ENCODE data around the gene SHISA9. TPM values are rescaled to one million over a fixed set of nuclear protein-coding genes. Genes with fewer than 3 reads are reported as not detected.
A peak's percentile ranks its signal among the peaks of the same experiment; 100 is the strongest.

Gene SHISA9
- total RNA-seq, 1 experiment from 2014 or later = not detected

- Histone ChIP-seq H4K20me1 (ENCODE audit: insufficient read depth, low read depth, low read length) (no peaks in the 10 kb centered on the region), H2AFZ (ENCODE audit: low read length) (no peak overlapping the region), H3K4me1 (ENCODE audit: low read length) (no peaks in the 10 kb centered on the region), H3K27me3 (ENCODE audit: low read length) (no peaks in the 10 kb centered on the region), H3K27ac (ENCODE audit: low read length) (no peak overlapping the region), H3K79me2 (ENCODE audit: low read length) (no peaks in the 10 kb centered on the region), H3K4me3 (ENCODE audit: low read length) (no peak overlapping the region), H3K9me2 (replicated peaks; ENCODE audit: insufficient read depth, low read length) (no peaks in the 10 kb centered on the region), H3K36me3 (ENCODE audit: insufficient read depth, low read length) (no peaks in the 10 kb centered on the region), H3K9me3 (ENCODE audit: low read length) (no peaks in the 10 kb centered on the region), H3K9ac (ENCODE audit: low read length) (no peak overlapping the region), H3K4me2 (ENCODE audit: low read depth, low read length, poor library complexity, severe bottlenecking) (no peak overlapping the region)
- no peak for DNase-seq
Measured at GRCh38 chr16:13018026-13018425, 116.6 kb downstream of the SHISA9 start.

DNA sequence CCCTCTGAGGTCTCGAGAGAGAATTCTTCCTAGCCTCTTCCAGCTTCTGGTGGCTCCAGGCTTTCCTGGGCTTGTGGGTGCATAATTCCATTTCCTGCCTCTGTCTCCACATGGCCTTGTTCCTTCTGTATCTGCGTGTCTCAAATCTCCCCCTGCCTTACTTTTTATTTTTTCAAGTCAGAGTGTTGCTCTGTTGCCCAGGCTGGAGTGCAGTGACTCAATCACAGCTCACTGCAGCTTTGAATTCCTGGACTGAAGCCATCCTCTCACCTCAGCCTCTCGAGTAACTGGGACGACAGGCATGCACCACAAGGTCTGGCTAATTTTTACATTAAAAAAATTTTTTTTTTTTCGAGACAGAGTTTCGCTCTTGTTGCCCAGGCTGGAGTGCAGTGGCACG lies 120.6 kb downstream of the SHISA9 start:
- Histone ChIP-seq H3K4me2 (ENCODE audit: low read depth, low read length, poor library complexity, severe bottlenecking) (no peak overlapping the region), H2AFZ (ENCODE audit: low read length) (no peak overlapping the region), H3K36me3 (ENCODE audit: insufficient read depth, low read length) (no peaks in the 10 kb centered on the region), H3K9me2 (replicated peaks; ENCODE audit: insufficient read depth, low read length) (no peaks in the 10 kb centered on the region), H3K4me3 (ENCODE audit: low read length) (no peak overlapping the region), H3K27ac (ENCODE audit: low read length) (no peak overlapping the region), H3K9me3 (ENCODE audit: low read length) (peaks cover 8% of the 10 kb centered on the region; the same call in 1 of the 2 replicates), H4K20me1 (ENCODE audit: insufficient read depth, low read depth, low read length) (no peaks in the 10 kb centered on the region), H3K4me1 (ENCODE audit: low read length) (no peaks in the 10 kb centered on the region), H3K79me2 (ENCODE audit: low read length) (no peaks in the 10 kb centered on the region), H3K27me3 (ENCODE audit: low read length) (no peaks in the 10 kb centered on the region), H3K9ac (ENCODE audit: low read length) (no peak overlapping the region)
- no peak for DNase-seq

DNA sequence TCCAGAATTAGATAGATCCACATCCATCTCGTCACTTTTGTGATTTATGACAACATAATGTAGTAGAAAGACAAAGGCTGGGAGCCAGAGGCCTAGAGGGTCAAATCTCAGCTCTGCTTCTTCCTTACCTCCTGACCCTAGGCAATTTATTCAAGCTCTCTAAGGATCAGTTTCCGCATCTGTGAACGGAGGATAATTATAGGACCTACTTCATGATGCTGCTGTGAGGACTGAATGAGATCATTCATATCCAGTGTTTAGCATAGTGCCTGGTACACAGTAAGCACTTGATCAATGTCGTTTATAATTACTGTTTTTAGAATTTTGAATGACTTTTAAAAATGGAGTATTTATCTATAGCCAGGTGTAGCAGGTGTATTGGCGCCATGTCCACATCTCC lies 128.4 kb downstream of the SHISA9 start:
- Histone ChIP-seq H3K9ac (ENCODE audit: low read length) (no peak overlapping the region), H3K79me2 (ENCODE audit: low read length) (no peaks in the 10 kb centered on the region), H3K9me3 (ENCODE audit: low read length) (peaks cover 8% of the 10 kb centered on the region; the same call in 1 of the 2 replicates), H4K20me1 (ENCODE audit: insufficient read depth, low read depth, low read length) (no peaks in the 10 kb centered on the region), H3K27me3 (ENCODE audit: low read length) (no peaks in the 10 kb centered on the region), H3K36me3 (ENCODE audit: insufficient read depth, low read length) (no peaks in the 10 kb centered on the region), H2AFZ (ENCODE audit: low read length) (no peak overlapping the region), H3K27ac (ENCODE audit: low read length) (no peak overlapping the region), H3K4me3 (ENCODE audit: low read length) (no peak overlapping the region), H3K4me2 (ENCODE audit: low read depth, low read length, poor library complexity, severe bottlenecking) (no peak overlapping the region), H3K4me1 (ENCODE audit: low read length) (no peaks in the 10 kb centered on the region), H3K9me2 (replicated peaks; ENCODE audit: insufficient read depth, low read length) (no peaks in the 10 kb centered on the region)
- DNase-seq = no peak

- DNase-seq = no peak
- no peaks in the 10 kb centered on the region for H3K27me3 ChIP-seq (ENCODE audit: low read length)
- no peak overlapping the region for H3K4me3 ChIP-seq (ENCODE audit: low read length)
- no peaks in the 10 kb centered on the region for H3K36me3 ChIP-seq (ENCODE audit: insufficient read depth, low read length)
- no peaks in the 10 kb centered on the region for H3K4me1 ChIP-seq (ENCODE audit: low read length)
- H4K20me1 ChIP-seq (ENCODE audit: insufficient read depth, low read depth, low read length) = no peaks in the 10 kb centered on the region
- no peak overlapping the region for H3K27ac ChIP-seq (ENCODE audit: low read length)
- H3K79me2 ChIP-seq (ENCODE audit: low read length) = no peaks in the 10 kb centered on the region
- H3K4me2 ChIP-seq (ENCODE audit: low read depth, low read length, poor library complexity, severe bottlenecking) = no peak overlapping the region
- no peaks in the 10 kb centered on the region for H3K9me2 ChIP-seq (replicated peaks; ENCODE audit: insufficient read depth, low read length)
- H3K9me3 ChIP-seq (ENCODE audit: low read length) = peaks cover 8% of the 10 kb centered on the region
- no peak overlapping the region for H3K9ac ChIP-seq (ENCODE audit: low read length)
- H2AFZ ChIP-seq (ENCODE audit: low read length) = no peak overlapping the region
Measured at GRCh38 chr16:13030769-13031168, 129.4 kb downstream of the SHISA9 start.

DNA sequence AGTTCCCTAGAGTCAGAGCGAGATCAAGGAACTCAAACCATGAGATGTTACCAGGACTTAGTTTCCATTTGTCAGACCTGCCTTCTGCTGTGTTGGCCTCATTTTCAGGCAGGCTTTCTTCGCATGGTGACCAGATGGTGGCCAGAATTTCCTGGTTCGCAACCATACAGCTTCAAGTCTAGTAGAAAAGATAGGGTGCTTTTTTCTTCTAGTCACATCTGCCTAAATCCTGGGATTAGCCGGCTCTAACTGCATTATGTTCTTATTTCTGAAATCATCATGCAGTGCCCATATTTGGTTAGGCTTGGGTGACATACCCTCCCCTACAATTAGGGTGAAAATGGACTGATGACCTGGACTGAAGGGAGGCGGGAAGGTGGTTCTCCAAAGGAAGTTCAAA lies 131.5 kb downstream of the SHISA9 start:
- H4K20me1 ChIP-seq (ENCODE audit: insufficient read depth, low read depth, low read length) = no peaks in the 10 kb centered on the region
- H3K9ac ChIP-seq (ENCODE audit: low read length) = no peak overlapping the region
- no peak for DNase-seq
- no peak overlapping the region for H3K4me3 ChIP-seq (ENCODE audit: low read length)
- no peaks in the 10 kb centered on the region for H3K36me3 ChIP-seq (ENCODE audit: insufficient read depth, low read length)
- H3K79me2 ChIP-seq (ENCODE audit: low read length) = no peaks in the 10 kb centered on the region
- H2AFZ ChIP-seq (ENCODE audit: low read length) = no peak overlapping the region
- no peaks in the 10 kb centered on the region; the same call in 1 of the 2 replicates for H3K9me3 ChIP-seq (ENCODE audit: low read length)
- no peaks in the 10 kb centered on the region for H3K27me3 ChIP-seq (ENCODE audit: low read length)
- H3K27ac ChIP-seq (ENCODE audit: low read length) = no peak overlapping the region
- H3K4me1 ChIP-seq (ENCODE audit: low read length) = no peaks in the 10 kb centered on the region
- no peaks in the 10 kb centered on the region for H3K9me2 ChIP-seq (replicated peaks; ENCODE audit: insufficient read depth, low read length)
- no peak overlapping the region for H3K4me2 ChIP-seq (ENCODE audit: low read depth, low read length, poor library complexity, severe bottlenecking)

DNA sequence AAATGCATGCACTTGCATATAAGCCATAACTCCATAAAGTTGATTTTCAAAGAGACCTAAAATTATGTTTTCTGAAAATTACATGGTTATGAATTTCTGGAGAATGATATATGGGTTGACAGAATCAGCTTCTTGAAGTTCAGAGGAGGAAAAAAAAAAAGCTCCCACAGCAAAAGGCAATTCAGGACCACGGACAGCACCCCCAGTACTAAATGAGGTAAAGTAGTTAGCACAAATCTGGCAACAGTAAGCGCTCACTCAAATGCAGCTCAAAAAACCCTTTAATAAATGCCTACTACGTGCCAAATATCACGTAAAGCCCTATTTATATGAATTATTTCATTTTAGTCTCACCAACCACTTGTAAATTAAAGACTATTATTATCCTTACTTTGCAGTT lies 135.2 kb downstream of the SHISA9 start:
- Histone ChIP-seq H3K4me2 (ENCODE audit: low read depth, low read length, poor library complexity, severe bottlenecking) (no peak overlapping the region), H3K79me2 (ENCODE audit: low read length) (no peaks in the 10 kb centered on the region), H3K9me3 (ENCODE audit: low read length) (no peaks in the 10 kb centered on the region; the same call in 1 of the 2 replicates), H3K27me3 (ENCODE audit: low read length) (no peaks in the 10 kb centered on the region), H3K4me3 (ENCODE audit: low read length) (no peak overlapping the region), H3K4me1 (ENCODE audit: low read length) (no peaks in the 10 kb centered on the region), H2AFZ (ENCODE audit: low read length) (no peak overlapping the region), H4K20me1 (ENCODE audit: insufficient read depth, low read depth, low read length) (no peaks in the 10 kb centered on the region), H3K27ac (ENCODE audit: low read length) (no peak overlapping the region), H3K9ac (ENCODE audit: low read length) (no peak overlapping the region), H3K36me3 (ENCODE audit: insufficient read depth, low read length) (no peaks in the 10 kb centered on the region), H3K9me2 (replicated peaks; ENCODE audit: insufficient read depth, low read length) (no peaks in the 10 kb centered on the region)
- peak; percentile 81 for DNase-seq

DNA sequence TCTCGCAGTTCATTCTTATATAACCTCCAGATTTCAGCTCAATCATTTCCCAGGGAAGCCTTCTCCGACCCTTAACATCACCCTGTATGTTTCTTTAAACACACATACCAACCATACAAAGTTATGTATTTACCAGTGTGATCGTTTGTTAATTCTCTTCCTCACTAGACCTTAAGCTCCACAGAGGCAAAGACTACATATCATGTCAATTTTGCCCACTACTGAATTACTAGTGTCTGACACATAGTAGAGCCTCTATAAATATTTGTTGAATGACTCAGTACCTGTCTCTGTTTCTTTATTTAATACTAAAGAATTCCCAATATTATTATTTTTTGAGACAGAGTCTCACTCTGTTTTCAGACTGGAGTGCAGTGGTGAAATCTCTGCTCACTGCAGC lies 137.2 kb downstream of the SHISA9 start:
- H3K27ac ChIP-seq (ENCODE audit: low read length) = no peak overlapping the region
- H3K27me3 ChIP-seq (ENCODE audit: low read length) = no peaks in the 10 kb centered on the region
- no peaks in the 10 kb centered on the region for H4K20me1 ChIP-seq (ENCODE audit: insufficient read depth, low read depth, low read length)
- H3K4me2 ChIP-seq (ENCODE audit: low read depth, low read length, poor library complexity, severe bottlenecking) = no peak overlapping the region
- H3K4me3 ChIP-seq (ENCODE audit: low read length) = no peak overlapping the region
- H3K36me3 ChIP-seq (ENCODE audit: insufficient read depth, low read length) = no peaks in the 10 kb centered on the region
- no peak for DNase-seq
- no peak overlapping the region for H3K9ac ChIP-seq (ENCODE audit: low read length)
- H2AFZ ChIP-seq (ENCODE audit: low read length) = no peak overlapping the region
- no peaks in the 10 kb centered on the region for H3K9me2 ChIP-seq (replicated peaks; ENCODE audit: insufficient read depth, low read length)
- no peaks in the 10 kb centered on the region; the same call in 1 of the 2 replicates for H3K9me3 ChIP-seq (ENCODE audit: low read length)
- H3K79me2 ChIP-seq (ENCODE audit: low read length) = no peaks in the 10 kb centered on the region
- no peaks in the 10 kb centered on the region for H3K4me1 ChIP-seq (ENCODE audit: low read length)

DNA sequence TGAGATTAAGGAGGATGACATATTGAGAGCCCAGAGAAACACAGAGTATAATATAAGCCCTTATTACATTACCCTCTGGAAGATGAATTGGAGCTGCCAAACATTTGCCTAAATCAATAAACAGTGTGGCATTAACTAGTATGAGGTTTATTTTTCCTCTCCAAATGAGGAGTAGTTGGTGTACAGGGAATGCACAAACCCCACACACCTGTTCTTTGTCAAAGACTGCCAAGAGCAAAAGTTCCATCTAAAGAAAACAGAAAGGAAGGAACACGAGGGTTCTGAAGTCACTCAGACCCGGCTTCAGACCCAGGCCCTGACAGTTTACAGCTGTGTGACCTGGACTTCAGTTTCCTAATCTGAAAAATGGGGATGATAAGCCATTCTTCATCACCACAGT lies 138.1 kb downstream of the SHISA9 start:
- Histone ChIP-seq H3K4me1 (ENCODE audit: low read length) (no peaks in the 10 kb centered on the region), H3K27me3 (ENCODE audit: low read length) (no peaks in the 10 kb centered on the region), H3K9me2 (replicated peaks; ENCODE audit: insufficient read depth, low read length) (no peaks in the 10 kb centered on the region), H3K79me2 (ENCODE audit: low read length) (no peaks in the 10 kb centered on the region), H3K9ac (ENCODE audit: low read length) (no peak overlapping the region), H3K4me3 (ENCODE audit: low read length) (no peak overlapping the region), H3K36me3 (ENCODE audit: insufficient read depth, low read length) (no peaks in the 10 kb centered on the region), H3K9me3 (ENCODE audit: low read length) (no peaks in the 10 kb centered on the region; the same call in 1 of the 2 replicates), H2AFZ (ENCODE audit: low read length) (no peak overlapping the region), H4K20me1 (ENCODE audit: insufficient read depth, low read depth, low read length) (no peaks in the 10 kb centered on the region), H3K4me2 (ENCODE audit: low read depth, low read length, poor library complexity, severe bottlenecking) (no peak overlapping the region), H3K27ac (ENCODE audit: low read length) (no peak overlapping the region)
- DNase-seq = no peak

- H3K27ac ChIP-seq (ENCODE audit: low read length) = no peak overlapping the region
- H3K9me3 ChIP-seq (ENCODE audit: low read length) = no peaks in the 10 kb centered on the region
- no peak for DNase-seq
- no peaks in the 10 kb centered on the region for H3K4me1 ChIP-seq (ENCODE audit: low read length)
- no peaks in the 10 kb centered on the region for H3K79me2 ChIP-seq (ENCODE audit: low read length)
- H3K9ac ChIP-seq (ENCODE audit: low read length) = no peak overlapping the region
- H3K9me2 ChIP-seq (replicated peaks; ENCODE audit: insufficient read depth, low read length) = no peaks in the 10 kb centered on the region
- no peak overlapping the region for H3K4me2 ChIP-seq (ENCODE audit: low read depth, low read length, poor library complexity, severe bottlenecking)
- no peak overlapping the region for H2AFZ ChIP-seq (ENCODE audit: low read length)
- H4K20me1 ChIP-seq (ENCODE audit: insufficient read depth, low read depth, low read length) = no peaks in the 10 kb centered on the region
- no peaks in the 10 kb centered on the region for H3K27me3 ChIP-seq (ENCODE audit: low read length)
- no peaks in the 10 kb centered on the region for H3K36me3 ChIP-seq (ENCODE audit: insufficient read depth, low read length)
- H3K4me3 ChIP-seq (ENCODE audit: low read length) = no peak overlapping the region
Measured at GRCh38 chr16:13041180-13041579, 139.8 kb downstream of the SHISA9 start.

Data from Karpas-422 (cell line).